ENCODE results near the gene ATF3. TPM values are rescaled to one million over a fixed set of nuclear protein-coding genes. Genes with fewer than 3 reads are reported as not detected.

Gene ATF3
- total RNA-seq, 1 experiment from 2014 or later, result 43.2 TPM

GRCh38 chr1:212586206-212587015 lies 22.1 kb upstream of the ATF3 start:
- CTCF ChIA-PET, result no interaction called here
- no peak overlapping the region for H2AFZ ChIP-seq (ENCODE audit: low read depth, low read length, poor library complexity, severe bottlenecking)
- H3K4me2 ChIP-seq (ENCODE audit: low read length), result no peak overlapping the region
- ATAC-seq, result no peak
- H4K20me1 ChIP-seq (ENCODE audit: insufficient read depth), result no peaks in the 10 kb centered on the region
- no TSS peak for BruUV-seq (replicated peaks)
- no peak overlapping the region for H3K27ac ChIP-seq (ENCODE audit: low read depth, low read length)
- H3K4me3 ChIP-seq (replicated peaks in 1 of 2; ENCODE audit: low read depth in 1 of 2, low read length in 2 of 2), result no peak overlapping the region
- H3K9me2 ChIP-seq (ENCODE audit: insufficient read depth), result no peaks in the 10 kb centered on the region
- no peak overlapping the region for H3K9ac ChIP-seq (ENCODE audit: low read length)
- no peaks in the 10 kb centered on the region for H3K36me3 ChIP-seq (ENCODE audit: control insufficient read depth in 1 of 2, insufficient read depth in 2 of 2, low read length in 2 of 2)
- intact Hi-C loops (cut with micrococcal nuclease), result no loop called here
- POLR2A ChIA-PET, result interaction anchor here (0.6 to 0.8 kb wide), 2 partner anchors 22 kb away, joined by 3 read pairs; partner anchors contain the start of gene ATF3
- H3K9me3 ChIP-seq (ENCODE audit: control insufficient read depth in 1 of 2, insufficient read depth in 1 of 2, low read depth in 1 of 2, low read length in 2 of 2), result no peaks in the 10 kb centered on the region
- DNase-seq (ENCODE audit: low read depth, low spot score), result no peak
- H3K79me2 ChIP-seq (ENCODE audit: insufficient read depth, low read length), result no peaks in the 10 kb centered on the region
- TF ChIP-seq SP1 (IDR thresholded peaks at IDR 0.05; ENCODE audit: low read depth), result no peak
- no peaks in the 10 kb centered on the region for H3K27me3 ChIP-seq (ENCODE audit: insufficient read depth, low read length)
- no peaks in the 10 kb centered on the region for H3K4me1 ChIP-seq (ENCODE audit: control insufficient read depth in 1 of 2, insufficient read depth in 2 of 2, low read length in 2 of 2)
- RAD21 ChIA-PET (ENCODE audit: low non-redundant PET in 1 of 2, low total read pairs in 2 of 2, uncharacterized antibody in 2 of 2, unreplicated experiment in 2 of 2), result no interaction called here

GRCh38 chr1:212587016-212587887 lies 21.3 kb upstream of the ATF3 start:
- DNase-seq (ENCODE audit: low read depth, low spot score) (no peak), ATAC-seq (no peak)
- H3K4me3 ChIP-seq (replicated peaks in 1 of 2; ENCODE audit: low read depth in 1 of 2, low read length in 2 of 2), result no peak overlapping the region
- intact Hi-C loops (cut with micrococcal nuclease), result no loop called here
- CTCF ChIA-PET, result no interaction called here
- H3K27me3 ChIP-seq (ENCODE audit: insufficient read depth, low read length), result no peaks in the 10 kb centered on the region
- no peak overlapping the region for H3K9ac ChIP-seq (ENCODE audit: low read length)
- H3K9me3 ChIP-seq (ENCODE audit: control insufficient read depth in 1 of 2, insufficient read depth in 1 of 2, low read depth in 1 of 2, low read length in 2 of 2), result no peaks in the 10 kb centered on the region
- no peaks in the 10 kb centered on the region for H3K79me2 ChIP-seq (ENCODE audit: insufficient read depth, low read length)
- H3K4me1 ChIP-seq (ENCODE audit: control insufficient read depth in 1 of 2, insufficient read depth in 2 of 2, low read length in 2 of 2), result no peaks in the 10 kb centered on the region
- no peak overlapping the region for H3K4me2 ChIP-seq (ENCODE audit: low read length)
- RAD21 ChIA-PET (ENCODE audit: low non-redundant PET in 1 of 2, low total read pairs in 2 of 2, uncharacterized antibody in 2 of 2, unreplicated experiment in 2 of 2), result no interaction called here
- no peaks in the 10 kb centered on the region for H3K9me2 ChIP-seq (ENCODE audit: insufficient read depth)
- no peaks in the 10 kb centered on the region for H3K36me3 ChIP-seq (ENCODE audit: control insufficient read depth in 1 of 2, insufficient read depth in 2 of 2, low read length in 2 of 2)
- no peak overlapping the region for H2AFZ ChIP-seq (ENCODE audit: low read depth, low read length, poor library complexity, severe bottlenecking)
- no TSS peak for BruUV-seq (replicated peaks)
- H4K20me1 ChIP-seq (ENCODE audit: insufficient read depth), result no peaks in the 10 kb centered on the region
- TF ChIP-seq ZBTB33 (IDR thresholded peaks at IDR 0.05; ENCODE audit: extremely low read depth, insufficient replicate concordance, low read length) (no peak), POLR2A (IDR thresholded peaks at IDR 0.05; ENCODE audit: borderline replicate concordance, extremely low read depth, insufficient read depth, insufficient read length) (no peak), ZFX (IDR thresholded peaks at IDR 0.05) (no peak), EGR1 (IDR thresholded peaks at IDR 0.05; ENCODE audit: low read depth) (no peak), SP1 (IDR thresholded peaks at IDR 0.05; ENCODE audit: low read depth) (no peak), SIN3A (IDR thresholded peaks at IDR 0.05; ENCODE audit: low read depth) (no peak), CBX3 (IDR thresholded peaks at IDR 0.05; ENCODE audit: low read depth) (no peak), POLR2AphosphoS5 (IDR thresholded peaks at IDR 0.05; ENCODE audit: low read depth, low read length) (no peak)
- H3K27ac ChIP-seq (ENCODE audit: low read depth, low read length), result no peak overlapping the region
- POLR2A ChIA-PET, result interaction anchor here (0.8 kb wide), 1 partner anchor 21 kb away, joined by 3 read pairs; the partner anchor contains the start of gene ATF3
